Testis (tissue), 3 donors: ENCODE data around the gene TRABD2B. TPM values are rescaled to one million over a fixed set of nuclear protein-coding genes. Genes with fewer than 3 reads are reported as not detected.

Source experiments
- DNase-seq: peaks from one replicate; pipeline ENCODE4 v3.0.0-alpha.2; 2019
- H3K27ac ChIP-seq, 2 donors: fragments of 200-600 bp; sonication (generic); one replicate each; pipeline ENCODE4 v1.5.1; 2019
- H3K27me3 ChIP-seq: fragments of 200-600 bp; sonication (generic); one replicate; pipeline ENCODE4 v1.5.1; 2019
- H3K36me3 ChIP-seq: fragments of 200-600 bp; sonication (generic); one replicate; pipeline ENCODE4 v1.5.1; 2017; ENCODE audit warnings: low read depth; ENCODE audit errors: missing control alignments
- H3K4me1 ChIP-seq: fragments of 200-600 bp; sonication (generic); one replicate; pipeline ENCODE4 v1.5.1; 2019
- H3K4me3 ChIP-seq, 2 donors: fragments of 200-600 bp; sonication (generic); one replicate each; pipeline ENCODE4 v1.5.1; 2017 to 2019
- H3K9me3 ChIP-seq: fragments of 200-600 bp; sonication (generic); one replicate; pipeline ENCODE4 v1.5.1; 2017
- CTCF ChIP-seq, 3 experiments: fragments of 450-650 bp in 2 of 3; fragments of 200-600 bp in 1 of 3; sonication (generic) in 1 of 3; IDR thresholded peaks; one replicate each; pipeline ENCODE4 v1.5.1; 2016 to 2019; ENCODE audit warnings: antibody characterized with exemption in 3 of 3, mild to moderate bottlenecking in 2 of 3, moderate library complexity in 1 of 3
- POLR2A ChIP-seq: fragments of 450-650 bp; IDR thresholded peaks from one replicate; pipeline ENCODE4 v1.6.1; 2017; ENCODE audit warnings: antibody characterized with exemption, mild to moderate bottlenecking, moderate library complexity
- WGBS, 2 donors: methylation state at CpG; one replicate each; pipeline ENCODE4 v1.1.5; 2018; 5-methylcytosine and 5-hydroxymethylcytosine counted together
- intact Hi-C: fragments of 100-400 bp; cut with DNase I; formaldehyde crosslinking; loops from one replicate; pipeline ENCODE4 v1.15.1; 2023; ENCODE audit warnings: low total_unique reads
- polyA plus RNA-seq: library from polyadenylated mRNA; stranded (reverse); fragments of 350-450 nt; fragmentation: Illumina TruSeq; extraction: RNeasy Lipid Tissue Mini Kit (QIAGEN cat#74804); gene quantifications from one replicate; pipeline ENCODE4 v1.2.3, GENCODE V29; 2014; ENCODE audit warnings: low read depth, low replicate concordance; ENCODE audit not compliant: insufficient read depth
- total RNA-seq, 2 donors: library from RNA; depleted of rRNA; stranded (reverse); fragments of >200 nt; gene quantifications; one replicate each; pipeline ENCODE4 v1.2.3, GENCODE V29; 2016

TRABD2B gene
- total and polyA plus RNA-seq, 3 donors from 2014 or later: 1.9 to 2.7 (median 2.0) TPM

GRCh38 chr1:47849591-47850261 lies 147.5 kb downstream of the TRABD2B start:
- Histone ChIP-seq H3K27me3 (no peaks in the 10 kb centered on the region), H3K9me3 (no peaks in the 10 kb centered on the region), H3K36me3 (no peaks in the 10 kb centered on the region), H3K27ac (no peak overlapping the region), H3K4me1 (peaks cover 10% of the 10 kb centered on the region), H3K4me3 (no peak overlapping the region)
- no peak for TF ChIP-seq CTCF (IDR thresholded peaks at IDR 0.05)
- no peak for TF ChIP-seq POLR2A
- intact Hi-C loops: no loop called here
- DNase-seq: no peak
- 73 to 77% methylated on average over 4 to 5 of the region's 5 CpGs for WGBS, 2 donors

GRCh38 chr1:47849005-47849521 lies 148.1 kb downstream of the TRABD2B start:
- no peak for DNase-seq
- no peaks in the 10 kb centered on the region for H3K36me3 ChIP-seq
- no peaks in the 10 kb centered on the region for H3K9me3 ChIP-seq
- peaks cover 10% of the 10 kb centered on the region for H3K4me1 ChIP-seq
- H3K27ac ChIP-seq: no peak overlapping the region
- no peaks in the 10 kb centered on the region for H3K27me3 ChIP-seq
- TF ChIP-seq CTCF (IDR thresholded peaks at IDR 0.05) (no peak), POLR2A (no peak)
- intact Hi-C loops: no loop called here
- no peak overlapping the region for H3K4me3 ChIP-seq
- WGBS, 2 donors: 36 to 52% methylated on average over 4 of the region's 4 CpGs

- no peak for TF ChIP-seq POLR2A
- TF ChIP-seq CTCF (IDR thresholded peaks at IDR 0.05): no peak
- H3K9me3 ChIP-seq: no peaks in the 10 kb centered on the region
- no peak overlapping the region for H3K27ac ChIP-seq
- DNase-seq: no peak
- H3K27me3 ChIP-seq: no peaks in the 10 kb centered on the region
- intact Hi-C loops: no loop called here
- H3K36me3 ChIP-seq: no peaks in the 10 kb centered on the region
- H3K4me1 ChIP-seq: peaks cover 10% of the 10 kb centered on the region
- no peak overlapping the region for H3K4me3 ChIP-seq
- WGBS, 2 donors: 94 to 96% methylated on average over 9 of the region's 9 CpGs
Measured at GRCh38 chr1:47847763-47848162, 149.4 kb downstream of the TRABD2B start.

- no peaks in the 10 kb centered on the region for H3K36me3 ChIP-seq
- TF ChIP-seq POLR2A (no peak), CTCF (IDR thresholded peaks at IDR 0.05) (no peak)
- no peak overlapping the region for H3K4me3 ChIP-seq
- no peaks in the 10 kb centered on the region for H3K9me3 ChIP-seq
- peaks cover 12% of the 10 kb centered on the region for H3K4me1 ChIP-seq
- H3K27ac ChIP-seq: no peak overlapping the region
- intact Hi-C loops: no loop called here
- no peak for DNase-seq
- no peaks in the 10 kb centered on the region for H3K27me3 ChIP-seq
- 81 to 98% methylated on average over 3 of the region's 3 CpGs for WGBS, 2 donors
Measured at GRCh38 chr1:47844558-47844955, 152.6 kb downstream of the TRABD2B start.
